Liver (tissue), 3 donors: ENCODE measurements around the gene ABTB2.

Experiments used
- EGR1 ChIP-seq, 2 donors: IDR thresholded peaks; 2 replicates each; pipeline ENCODE4 v1.6.1; 2016 to 2018; ENCODE audit warnings: antibody characterized with exemption in 2 of 2, low read depth in 2 of 2
- FOXA1 ChIP-seq: IDR thresholded peaks from 2 replicates; pipeline ENCODE4 v1.6.1; 2016; ENCODE audit warnings: antibody characterized with exemption
- FOXA2 ChIP-seq: IDR thresholded peaks from 2 replicates; pipeline ENCODE4 v1.6.1; 2016; ENCODE audit warnings: antibody characterized with exemption
- GABPA ChIP-seq, 2 donors: IDR thresholded peaks in 1 of 2; conservative IDR thresholded peaks in 1 of 2; 2 replicates each; pipeline ENCODE4 v1.6.1; 2016; ENCODE audit warnings: antibody characterized with exemption in 2 of 2, mild to moderate bottlenecking in 1 of 2, moderate library complexity in 1 of 2
- HNF4A ChIP-seq, 2 donors: conservative IDR thresholded peaks; 2 replicates each; pipeline ENCODE4 v1.6.1; 2016; ENCODE audit warnings: antibody characterized with exemption in 2 of 2, mild to moderate bottlenecking in 2 of 2
- SP1 ChIP-seq: IDR thresholded peaks from 2 replicates; pipeline ENCODE4 v1.6.1; 2018; ENCODE audit warnings: antibody characterized with exemption, mild to moderate bottlenecking
- TAF1 ChIP-seq: conservative IDR thresholded peaks from 2 replicates; pipeline ENCODE4 v1.6.1; 2016; ENCODE audit warnings: antibody characterized with exemption, mild to moderate bottlenecking
- YY1 ChIP-seq: IDR thresholded peaks from 2 replicates; pipeline ENCODE4 v1.6.1; 2016; ENCODE audit warnings: antibody characterized with exemption, mild to moderate bottlenecking
- TF ChIP-seq, protein P1 (sequence below): IDR thresholded peaks from 2 replicates; pipeline ENCODE4 v1.6.1; 2016; ENCODE audit warnings: antibody characterized with exemption
- TF ChIP-seq, protein P2 (sequence below): fragments of 150-350 bp; IDR thresholded peaks from 2 replicates; pipeline ENCODE4 v1.5.1; 2017; ENCODE audit warnings: improper control_type of control experiment, low read depth, low read length; ENCODE audit not compliant: missing input control
- TF ChIP-seq, protein P3 (sequence below): IDR thresholded peaks from 2 replicates; pipeline ENCODE4 v1.6.1; 2016; ENCODE audit warnings: antibody characterized with exemption
- TF ChIP-seq, protein P4 (sequence below): IDR thresholded peaks from 2 replicates; pipeline ENCODE4 v1.6.1; 2016; ENCODE audit warnings: antibody characterized with exemption
- donor health status: healthy.
- donor health status: healthy.

DNA sequence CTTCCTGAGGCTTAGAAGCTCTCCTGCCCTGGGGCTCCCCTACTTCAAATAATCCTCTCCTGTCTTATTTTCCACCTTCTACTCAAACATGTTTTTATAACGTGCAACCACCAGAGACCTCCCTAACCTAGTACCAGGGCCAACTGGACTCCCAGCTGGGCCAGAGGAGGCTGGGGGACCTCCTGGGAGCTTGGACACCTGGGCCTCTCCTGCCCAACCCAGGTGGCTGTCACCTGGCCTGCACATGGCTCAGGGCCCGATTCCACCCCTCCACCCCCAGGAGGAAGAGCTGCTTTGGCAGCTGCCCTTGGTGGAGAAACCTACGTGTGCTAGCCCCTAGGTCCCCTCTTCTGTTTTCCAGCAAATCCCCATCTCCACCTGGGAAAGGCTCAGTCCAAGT is 105.2 kb downstream of the ABTB2 start:
- TF ChIP-seq, protein P1, sequence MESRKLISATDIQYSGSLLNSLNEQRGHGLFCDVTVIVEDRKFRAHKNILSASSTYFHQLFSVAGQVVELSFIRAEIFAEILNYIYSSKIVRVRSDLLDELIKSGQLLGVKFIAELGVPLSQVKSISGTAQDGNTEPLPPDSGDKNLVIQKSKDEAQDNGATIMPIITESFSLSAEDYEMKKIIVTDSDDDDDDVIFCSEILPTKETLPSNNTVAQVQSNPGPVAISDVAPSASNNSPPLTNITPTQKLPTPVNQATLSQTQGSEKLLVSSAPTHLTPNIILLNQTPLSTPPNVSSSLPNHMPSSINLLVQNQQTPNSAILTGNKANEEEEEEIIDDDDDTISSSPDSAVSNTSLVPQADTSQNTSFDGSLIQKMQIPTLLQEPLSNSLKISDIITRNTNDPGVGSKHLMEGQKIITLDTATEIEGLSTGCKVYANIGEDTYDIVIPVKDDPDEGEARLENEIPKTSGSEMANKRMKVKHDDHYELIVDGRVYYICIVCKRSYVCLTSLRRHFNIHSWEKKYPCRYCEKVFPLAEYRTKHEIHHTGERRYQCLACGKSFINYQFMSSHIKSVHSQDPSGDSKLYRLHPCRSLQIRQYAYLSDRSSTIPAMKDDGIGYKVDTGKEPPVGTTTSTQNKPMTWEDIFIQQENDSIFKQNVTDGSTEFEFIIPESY, result no peak
- TF ChIP-seq, protein P2, sequence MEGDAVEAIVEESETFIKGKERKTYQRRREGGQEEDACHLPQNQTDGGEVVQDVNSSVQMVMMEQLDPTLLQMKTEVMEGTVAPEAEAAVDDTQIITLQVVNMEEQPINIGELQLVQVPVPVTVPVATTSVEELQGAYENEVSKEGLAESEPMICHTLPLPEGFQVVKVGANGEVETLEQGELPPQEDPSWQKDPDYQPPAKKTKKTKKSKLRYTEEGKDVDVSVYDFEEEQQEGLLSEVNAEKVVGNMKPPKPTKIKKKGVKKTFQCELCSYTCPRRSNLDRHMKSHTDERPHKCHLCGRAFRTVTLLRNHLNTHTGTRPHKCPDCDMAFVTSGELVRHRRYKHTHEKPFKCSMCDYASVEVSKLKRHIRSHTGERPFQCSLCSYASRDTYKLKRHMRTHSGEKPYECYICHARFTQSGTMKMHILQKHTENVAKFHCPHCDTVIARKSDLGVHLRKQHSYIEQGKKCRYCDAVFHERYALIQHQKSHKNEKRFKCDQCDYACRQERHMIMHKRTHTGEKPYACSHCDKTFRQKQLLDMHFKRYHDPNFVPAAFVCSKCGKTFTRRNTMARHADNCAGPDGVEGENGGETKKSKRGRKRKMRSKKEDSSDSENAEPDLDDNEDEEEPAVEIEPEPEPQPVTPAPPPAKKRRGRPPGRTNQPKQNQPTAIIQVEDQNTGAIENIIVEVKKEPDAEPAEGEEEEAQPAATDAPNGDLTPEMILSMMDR, result no peak
- TF ChIP-seq EGR1 (IDR thresholded peaks at IDR 0.05; ENCODE audit: low read depth in 2 of 2) (no peak), TAF1 (no peak), YY1 (no peak), SP1 (no peak), FOXA2 (no peak), FOXA1 (no peak), GABPA (IDR thresholded peaks at IDR 0.05 in 1 of 2, conservative IDR thresholded peaks at IDR 0.05 in 1 of 2) (no peak), HNF4A (conservative IDR thresholded peaks at IDR 0.05) (no peak)
- TF ChIP-seq, protein P3, sequence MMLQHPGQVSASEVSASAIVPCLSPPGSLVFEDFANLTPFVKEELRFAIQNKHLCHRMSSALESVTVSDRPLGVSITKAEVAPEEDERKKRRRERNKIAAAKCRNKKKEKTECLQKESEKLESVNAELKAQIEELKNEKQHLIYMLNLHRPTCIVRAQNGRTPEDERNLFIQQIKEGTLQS, result no peak
- TF ChIP-seq, protein P4, sequence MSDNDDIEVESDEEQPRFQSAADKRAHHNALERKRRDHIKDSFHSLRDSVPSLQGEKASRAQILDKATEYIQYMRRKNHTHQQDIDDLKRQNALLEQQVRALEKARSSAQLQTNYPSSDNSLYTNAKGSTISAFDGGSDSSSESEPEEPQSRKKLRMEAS, result no peak
